Loucy (cell line): ENCODE data around the gene CAVIN1.

Experiments used
- EZH2phosphoT487 ChIP-seq: fragments of 200-600 bp; IDR thresholded peaks from 2 replicates; pipeline ENCODE4 v1.6.1; 2018; ENCODE audit warnings: antibody characterized with exemption, mild to moderate bottlenecking, moderate library complexity, borderline replicate concordance
- TF ChIP-seq, protein P1 (sequence below): fragments of 200-600 bp; sonication (generic); conservative IDR thresholded peaks from 2 replicates; pipeline ENCODE4 v1.5.1; 2014; ENCODE audit warnings: mild to moderate bottlenecking, antibody characterized with exemption, low read length

DNA sequence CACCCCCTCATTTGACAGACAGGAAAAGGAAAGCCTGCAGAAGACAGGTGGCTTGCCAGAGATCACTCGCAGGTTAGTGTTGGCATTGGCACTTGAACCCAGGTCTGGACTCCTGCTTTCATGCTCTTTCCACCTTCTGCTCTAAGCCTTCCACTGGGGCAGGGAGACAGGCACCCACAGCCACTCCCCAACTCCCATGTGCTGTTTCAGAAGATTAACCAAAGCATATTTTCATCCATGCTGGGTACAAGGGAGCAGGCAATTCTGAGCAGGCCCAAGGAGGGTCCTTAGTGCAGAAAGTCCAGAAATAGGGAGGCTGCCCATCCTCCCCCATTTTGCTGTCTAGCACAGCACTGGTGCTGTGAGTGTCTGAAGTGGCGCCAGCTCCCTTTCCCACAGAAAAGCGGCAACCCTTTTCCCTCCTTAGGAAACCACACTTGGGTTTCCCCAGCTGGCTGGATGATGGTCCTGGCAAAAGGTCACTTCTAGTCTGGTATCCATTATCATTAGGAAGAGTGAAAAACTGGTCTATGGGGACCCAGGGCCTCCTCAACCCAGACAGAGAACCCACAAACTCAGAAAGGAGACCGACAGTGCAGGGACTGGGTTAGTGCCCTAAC, 2.0 kb upstream of the CAVIN1 start:
- TF ChIP-seq, protein P1, sequence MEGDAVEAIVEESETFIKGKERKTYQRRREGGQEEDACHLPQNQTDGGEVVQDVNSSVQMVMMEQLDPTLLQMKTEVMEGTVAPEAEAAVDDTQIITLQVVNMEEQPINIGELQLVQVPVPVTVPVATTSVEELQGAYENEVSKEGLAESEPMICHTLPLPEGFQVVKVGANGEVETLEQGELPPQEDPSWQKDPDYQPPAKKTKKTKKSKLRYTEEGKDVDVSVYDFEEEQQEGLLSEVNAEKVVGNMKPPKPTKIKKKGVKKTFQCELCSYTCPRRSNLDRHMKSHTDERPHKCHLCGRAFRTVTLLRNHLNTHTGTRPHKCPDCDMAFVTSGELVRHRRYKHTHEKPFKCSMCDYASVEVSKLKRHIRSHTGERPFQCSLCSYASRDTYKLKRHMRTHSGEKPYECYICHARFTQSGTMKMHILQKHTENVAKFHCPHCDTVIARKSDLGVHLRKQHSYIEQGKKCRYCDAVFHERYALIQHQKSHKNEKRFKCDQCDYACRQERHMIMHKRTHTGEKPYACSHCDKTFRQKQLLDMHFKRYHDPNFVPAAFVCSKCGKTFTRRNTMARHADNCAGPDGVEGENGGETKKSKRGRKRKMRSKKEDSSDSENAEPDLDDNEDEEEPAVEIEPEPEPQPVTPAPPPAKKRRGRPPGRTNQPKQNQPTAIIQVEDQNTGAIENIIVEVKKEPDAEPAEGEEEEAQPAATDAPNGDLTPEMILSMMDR: no peak
- TF ChIP-seq EZH2phosphoT487: no peak
